Keratinocyte (primary cell): ENCODE data around the gene JAZF1. TPM values are rescaled to one million over a fixed set of nuclear protein-coding genes. Genes with fewer than 3 reads are reported as not detected.

ENCODE experiments used
- DNase-seq: peaks from one replicate; pipeline ENCODE4 v3.0.0-alpha.2; 2011; ENCODE audit warnings: low read depth, missing footprints, low spot score
- FAIRE-seq: peaks from 2 replicates; lab custom pipeline; 2011; peaks lifted over from hg19 to GRCh38; lab: Jason Lieb, UNC
- H2AFZ ChIP-seq: 2 replicates; pipeline ENCODE4 v1.6.0; 2012; ENCODE audit warnings: low read length, control low read depth, inconsistent platforms; ENCODE audit not compliant: control insufficient read depth
- H3K27ac ChIP-seq: 2 replicates; pipeline ENCODE4 v1.5.1; 2011; ENCODE audit warnings: low read length; ENCODE audit not compliant: control insufficient read depth, insufficient read depth
- H3K27me3 ChIP-seq: 3 replicates; pipeline ENCODE4 v1.6.0; 2011; ENCODE audit warnings: low read length; ENCODE audit not compliant: control insufficient read depth, insufficient read depth; ENCODE audit errors: extremely low read depth
- H3K36me3 ChIP-seq, 2 experiments: 2 replicates in 1 of 2; 3 replicates in 1 of 2; pipeline ENCODE4 v1.5.1; 2011; ENCODE audit warnings: low read length in 2 of 2, mild to moderate bottlenecking in 1 of 2; ENCODE audit not compliant: control insufficient read depth in 2 of 2, insufficient read depth in 2 of 2; ENCODE audit errors: extremely low read depth in 1 of 2
- H3K4me1 ChIP-seq: 3 replicates; pipeline ENCODE4 v1.5.1; 2011; ENCODE audit warnings: low read length; ENCODE audit not compliant: control insufficient read depth, insufficient read depth; ENCODE audit errors: extremely low read depth
- H3K4me2 ChIP-seq: 3 replicates; pipeline ENCODE4 v1.6.0; 2011; ENCODE audit warnings: low read depth, low read length; ENCODE audit not compliant: control insufficient read depth, insufficient read depth; ENCODE audit errors: extremely low read depth
- H3K4me3 ChIP-seq, 3 experiments: fragments of 200-600 bp in 1 of 3; sonication (generic) in 1 of 3; 2 replicates in 2 of 3; 3 replicates in 1 of 3; pipeline ENCODE4 v1.5.1; 2011 to 2016; ENCODE audit warnings: low read length in 3 of 3, mild to moderate bottlenecking in 3 of 3, control low read depth in 2 of 3, inconsistent platforms in 1 of 3, low read depth in 1 of 3, mixed read lengths in 1 of 3, mixed run types in 1 of 3, moderate library complexity in 1 of 3; ENCODE audit not compliant: control insufficient read depth in 2 of 3, insufficient read depth in 2 of 3; ENCODE audit errors: extremely low read depth in 1 of 3
- H3K79me2 ChIP-seq: 2 replicates; pipeline ENCODE4 v1.6.0; 2012; ENCODE audit warnings: low read length; ENCODE audit not compliant: control insufficient read depth, insufficient read depth
- H3K9ac ChIP-seq: 3 replicates; pipeline ENCODE4 v1.6.0; 2011; ENCODE audit warnings: low read length; ENCODE audit not compliant: control insufficient read depth, insufficient read depth; ENCODE audit errors: extremely low read depth
- H3K9me1 ChIP-seq: 3 replicates; pipeline ENCODE4 v1.6.0; 2011; ENCODE audit warnings: low read length; ENCODE audit not compliant: control insufficient read depth, insufficient read depth; ENCODE audit errors: extremely low read depth
- H3K9me3 ChIP-seq: 2 replicates; pipeline ENCODE4 v1.5.1; 2012; ENCODE audit warnings: low read depth, low read length; ENCODE audit not compliant: control insufficient read depth
- H4K20me1 ChIP-seq: 3 replicates; pipeline ENCODE4 v1.6.0; 2011; ENCODE audit warnings: low read length; ENCODE audit not compliant: control insufficient read depth, insufficient read depth; ENCODE audit errors: extremely low read depth
- CTCF ChIP-seq, 3 experiments: IDR thresholded peaks in 1 of 3; conservative IDR thresholded peaks in 1 of 3; optimal IDR thresholded peaks in 1 of 3; 2 replicates in 2 of 3; 3 replicates in 1 of 3; pipeline versions ENCODE3 to v1.5.1; 2011; ENCODE audit warnings: low read length in 3 of 3, mild to moderate bottlenecking in 3 of 3, moderate library complexity in 2 of 3, control low read depth in 1 of 3, inconsistent platforms in 1 of 3; ENCODE audit not compliant: insufficient read depth in 2 of 3; ENCODE audit errors: extremely low read depth in 1 of 3
- EZH2 ChIP-seq: IDR thresholded peaks from one replicate; pipeline ENCODE4 v1.6.1; 2012; ENCODE audit warnings: inconsistent platforms, mild to moderate bottlenecking, low read length, moderate library complexity
- dilution Hi-C: fragments of 300-500 bp; cut with MboI; formaldehyde crosslinking; loops from one replicate; pipeline ENCODE4 v1.7.0; 2020; ENCODE audit warnings: low sequenced_read_pairs; ENCODE audit not compliant: extremely low pct_ligation_motif_present
- polyA plus RNA-seq, 5 experiments: library from polyadenylated mRNA; depleted of rRNA in 3 of 5; stranded (reverse) in 3 of 5; stranded (forward) in 1 of 5; unstranded in 1 of 5; fragments of >200 nt; gene quantifications; 1 replicate in 1 of 5; 2 replicates in 3 of 5; 3 replicates in 1 of 5; pipeline versions ENCODE4 v1.2.1 to v1.2.3, GENCODE V29; 2011 to 2012; ENCODE audit warnings: missing spikeins in 2 of 5, low read depth in 1 of 5, low replicate concordance in 1 of 5

Gene JAZF1
- polyA plus RNA-seq, 1 donor (not counting 4 experiments of a cell fraction or from before 2014, with no cell fraction given): 2.5 TPM

- H3K4me3 ChIP-seq: no peak overlapping the region
- no peaks in the 10 kb centered on the region for H3K4me1 ChIP-seq
- H2AFZ ChIP-seq: no peak overlapping the region
- TF ChIP-seq CTCF (optimal IDR thresholded peaks at IDR 0.05 in 1 of 3, IDR thresholded peaks at IDR 0.05 in 1 of 3, conservative IDR thresholded peaks at IDR 0.05 in 1 of 3; ENCODE audit: extremely low read depth in 1 of 3, insufficient read depth in 2 of 3, low read length in 3 of 3) (no peak), EZH2 (no peak)
- no peak overlapping the region for H3K27ac ChIP-seq
- dilution Hi-C loops: no loop called here
- no peak overlapping the region for H3K4me2 ChIP-seq
- no peaks in the 10 kb centered on the region for H3K9me1 ChIP-seq
- DNase-seq (no peak), FAIRE-seq (no peak)
- H3K9ac ChIP-seq: no peak overlapping the region
- H3K9me3 ChIP-seq: no peaks in the 10 kb centered on the region
- no peaks in the 10 kb centered on the region for H3K36me3 ChIP-seq
- H4K20me1 ChIP-seq: no peaks in the 10 kb centered on the region
- H3K27me3 ChIP-seq: peaks cover 4% of the 10 kb centered on the region
- no peaks in the 10 kb centered on the region for H3K79me2 ChIP-seq
These were observed 18.5 kb upstream of the JAZF1 start for GRCh38 chr7:28199021-28199510.

DNA sequence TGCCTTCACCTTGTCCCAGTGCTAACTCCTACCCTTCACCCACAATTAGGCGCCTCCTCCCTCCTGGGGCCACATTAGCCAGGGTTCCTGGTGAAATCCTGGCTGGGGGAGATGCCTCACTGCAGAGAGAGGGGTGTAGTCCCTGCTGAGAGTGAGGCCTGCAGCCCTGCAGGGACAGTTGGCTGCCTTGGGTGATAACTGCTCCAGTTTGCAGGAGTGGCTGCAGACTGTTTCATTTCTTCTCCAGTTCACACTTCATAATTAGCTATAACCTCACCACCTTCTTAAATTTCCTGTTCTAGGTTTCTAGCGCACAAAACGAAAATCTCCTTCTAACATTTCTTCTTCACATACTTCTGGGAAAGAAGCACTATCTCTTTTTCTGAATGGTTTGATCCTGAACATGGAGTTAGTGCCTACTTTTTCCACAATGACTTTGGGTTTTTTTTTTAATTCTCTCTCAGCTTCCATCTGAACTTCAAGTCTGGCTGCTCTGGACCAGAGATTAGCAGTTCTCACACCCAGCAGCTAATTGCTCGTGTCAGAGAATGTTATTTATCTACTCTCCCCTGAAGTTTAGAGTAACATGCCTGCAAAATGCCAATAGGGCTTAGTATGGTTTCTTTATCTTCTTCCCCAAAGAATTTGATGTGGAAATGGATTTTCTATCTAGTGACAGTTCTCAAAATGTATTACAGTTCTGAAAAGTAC is 15.5 kb upstream of the JAZF1 start:
- H3K9me1 ChIP-seq: no peaks in the 10 kb centered on the region
- no peak overlapping the region for H2AFZ ChIP-seq
- H3K27ac ChIP-seq: no peak overlapping the region
- no peak overlapping the region for H3K4me3 ChIP-seq
- no peaks in the 10 kb centered on the region for H3K79me2 ChIP-seq
- H3K9me3 ChIP-seq: no peaks in the 10 kb centered on the region
- H3K27me3 ChIP-seq: no peaks in the 10 kb centered on the region
- FAIRE-seq: no peak
- dilution Hi-C loops: no loop called here
- no peak overlapping the region for H3K4me2 ChIP-seq
- DNase-seq: no peak
- TF ChIP-seq EZH2: no peak
- no peak for TF ChIP-seq CTCF (optimal IDR thresholded peaks at IDR 0.05 in 1 of 3, IDR thresholded peaks at IDR 0.05 in 1 of 3, conservative IDR thresholded peaks at IDR 0.05 in 1 of 3; ENCODE audit: extremely low read depth in 1 of 3, insufficient read depth in 2 of 3, low read length in 3 of 3)
- no peak overlapping the region for H3K9ac ChIP-seq
- H3K4me1 ChIP-seq: no peaks in the 10 kb centered on the region
- no peaks in the 10 kb centered on the region for H4K20me1 ChIP-seq
- H3K36me3 ChIP-seq: no peaks in the 10 kb centered on the region
